Measurements from ENCODE around the gene PKP4.

DNA sequence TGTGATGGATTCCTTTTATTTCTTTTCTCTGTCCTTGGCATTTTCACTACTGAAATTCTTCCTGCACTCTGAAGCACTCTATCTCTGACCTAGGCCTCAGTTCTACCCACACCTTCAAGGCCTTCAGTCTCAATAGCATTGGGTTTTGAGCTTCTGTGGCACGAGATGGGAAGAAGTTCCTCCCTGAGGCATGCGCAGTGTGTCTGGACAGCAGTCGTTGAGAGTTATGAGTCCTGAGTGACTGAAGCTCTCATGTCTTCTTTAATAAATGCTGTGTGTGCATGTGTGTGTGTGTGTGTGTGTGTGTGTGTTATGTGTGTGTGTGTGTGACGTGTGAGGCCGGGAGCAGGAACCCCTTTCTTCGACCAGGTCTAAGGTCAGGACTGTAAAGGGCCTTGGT lies 242.6 kb downstream of the PKP4 start:
- TF ChIP-seq, protein P1, sequence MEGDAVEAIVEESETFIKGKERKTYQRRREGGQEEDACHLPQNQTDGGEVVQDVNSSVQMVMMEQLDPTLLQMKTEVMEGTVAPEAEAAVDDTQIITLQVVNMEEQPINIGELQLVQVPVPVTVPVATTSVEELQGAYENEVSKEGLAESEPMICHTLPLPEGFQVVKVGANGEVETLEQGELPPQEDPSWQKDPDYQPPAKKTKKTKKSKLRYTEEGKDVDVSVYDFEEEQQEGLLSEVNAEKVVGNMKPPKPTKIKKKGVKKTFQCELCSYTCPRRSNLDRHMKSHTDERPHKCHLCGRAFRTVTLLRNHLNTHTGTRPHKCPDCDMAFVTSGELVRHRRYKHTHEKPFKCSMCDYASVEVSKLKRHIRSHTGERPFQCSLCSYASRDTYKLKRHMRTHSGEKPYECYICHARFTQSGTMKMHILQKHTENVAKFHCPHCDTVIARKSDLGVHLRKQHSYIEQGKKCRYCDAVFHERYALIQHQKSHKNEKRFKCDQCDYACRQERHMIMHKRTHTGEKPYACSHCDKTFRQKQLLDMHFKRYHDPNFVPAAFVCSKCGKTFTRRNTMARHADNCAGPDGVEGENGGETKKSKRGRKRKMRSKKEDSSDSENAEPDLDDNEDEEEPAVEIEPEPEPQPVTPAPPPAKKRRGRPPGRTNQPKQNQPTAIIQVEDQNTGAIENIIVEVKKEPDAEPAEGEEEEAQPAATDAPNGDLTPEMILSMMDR (IDR thresholded peaks at IDR 0.05), result no peak
- TF ChIP-seq EZH2 (IDR thresholded peaks at IDR 0.05; ENCODE audit: borderline replicate concordance, insufficient read depth, low read depth, low read length, poor library complexity, severe bottlenecking), result no peak
